ENCODE results near the gene FAM163B.

- TF ChIP-seq ATF2 (IDR thresholded peaks at IDR 0.05; ENCODE audit: low read length) (no peak), POLR2A (IDR thresholded peaks at IDR 0.05; ENCODE audit: control extremely low read depth in 1 of 2, low read depth in 2 of 2, low read length in 2 of 2) (no peak), CTCF (IDR thresholded peaks at IDR 0.05; ENCODE audit: control extremely low read depth in 1 of 3, insufficient read depth in 1 of 3, low read depth in 1 of 3, low read length in 3 of 3) (no peak), CREB1 (IDR thresholded peaks at IDR 0.05) (no peak), CEBPB (IDR thresholded peaks at IDR 0.05; ENCODE audit: low read depth, low read length) (no peak), USF2 (IDR thresholded peaks at IDR 0.05; ENCODE audit: low read length) (no peak), TCF12 (IDR thresholded peaks at IDR 0.05; ENCODE audit: low read depth, low read length) (no peak), E2F6 (IDR thresholded peaks at IDR 0.05) (no peak), JUND (IDR thresholded peaks at IDR 0.05; ENCODE audit: low read length) (no peak), MAFK (IDR thresholded peaks at IDR 0.05; ENCODE audit: low read depth, low read length) (no peak), NRF1 (IDR thresholded peaks at IDR 0.05; ENCODE audit: low read depth, low read length) (no peak), SP2 (IDR thresholded peaks at IDR 0.05; ENCODE audit: low read length) (no peak)
Measured at GRCh38 chr9:133564451-133565116, 44.6 kb downstream of the FAM163B start.

Data from H1 (cell line).